Activated effector memory CD4-positive, alpha-beta T cell treated with anti-CD3 and anti-CD28 coated beads, Interleukin-2, amount 50 U/mL, for 16 hours (primary cell): Measurements from ENCODE around the gene MAEA.
"Not testable (repeated sequence)": the region's sequence is repeated elsewhere in the genome, so short reads cannot be mapped to it uniquely, and the experiment has no call there.

Source experiments
- DNase-seq: peaks from one replicate; pipeline ENCODE4 v3.0.0-alpha.2; 2020

Gene MAEA

GRCh38 chr4:1367230-1367935, 77.7 kb downstream of the MAEA start:
- peak; percentile 33 for DNase-seq

GRCh38 chr4:1367936-1368289, 78.2 kb downstream of the MAEA start:
- no peak for DNase-seq

GRCh38 chr4:1368421-1369090, 78.9 kb downstream of the MAEA start:
- peak; percentile 59 for DNase-seq

GRCh38 chr4:1369091-1369450, 79.4 kb downstream of the MAEA start:
- DNase-seq: no peak

GRCh38 chr4:1369479-1370079, 79.9 kb downstream of the MAEA start:
- no peak for DNase-seq

- DNase-seq: no peak
Measured at GRCh38 chr4:1370321-1371124, 80.8 kb downstream of the MAEA start.

- DNase-seq: no peak
Measured at GRCh38 chr4:1371176-1372165, 81.8 kb downstream of the MAEA start.

GRCh38 chr4:1372576-1372975, 82.9 kb downstream of the MAEA start:
- not testable (repeated sequence) for DNase-seq

GRCh38 chr4:1373892-1374705, 84.4 kb downstream of the MAEA start:
- no peak for DNase-seq

GRCh38 chr4:1374706-1375045, 85.0 kb downstream of the MAEA start:
- DNase-seq: no peak

- no peak for DNase-seq
Measured at GRCh38 chr4:1375051-1375721, 85.5 kb downstream of the MAEA start.

- DNase-seq: no peak
Measured at GRCh38 chr4:1375761-1376322, 86.2 kb downstream of the MAEA start.

- DNase-seq: no peak
Measured at GRCh38 chr4:1376391-1376840, 86.7 kb downstream of the MAEA start.

- no peak for DNase-seq
Measured at GRCh38 chr4:1376841-1377605, 87.3 kb downstream of the MAEA start.

GRCh38 chr4:1377606-1378261, 88.0 kb downstream of the MAEA start:
- no peak for DNase-seq

- no peak for DNase-seq
Measured at GRCh38 chr4:1378559-1379231, 89.0 kb downstream of the MAEA start.

- no peak for DNase-seq
Measured at GRCh38 chr4:1379351-1379781, 89.7 kb downstream of the MAEA start.

GRCh38 chr4:1379801-1380331, 90.2 kb downstream of the MAEA start:
- DNase-seq: no peak
